ENCODE measurements around the gene PCDH9.
A peak's percentile ranks its signal among the peaks of the same experiment; 100 is the strongest.

DNA sequence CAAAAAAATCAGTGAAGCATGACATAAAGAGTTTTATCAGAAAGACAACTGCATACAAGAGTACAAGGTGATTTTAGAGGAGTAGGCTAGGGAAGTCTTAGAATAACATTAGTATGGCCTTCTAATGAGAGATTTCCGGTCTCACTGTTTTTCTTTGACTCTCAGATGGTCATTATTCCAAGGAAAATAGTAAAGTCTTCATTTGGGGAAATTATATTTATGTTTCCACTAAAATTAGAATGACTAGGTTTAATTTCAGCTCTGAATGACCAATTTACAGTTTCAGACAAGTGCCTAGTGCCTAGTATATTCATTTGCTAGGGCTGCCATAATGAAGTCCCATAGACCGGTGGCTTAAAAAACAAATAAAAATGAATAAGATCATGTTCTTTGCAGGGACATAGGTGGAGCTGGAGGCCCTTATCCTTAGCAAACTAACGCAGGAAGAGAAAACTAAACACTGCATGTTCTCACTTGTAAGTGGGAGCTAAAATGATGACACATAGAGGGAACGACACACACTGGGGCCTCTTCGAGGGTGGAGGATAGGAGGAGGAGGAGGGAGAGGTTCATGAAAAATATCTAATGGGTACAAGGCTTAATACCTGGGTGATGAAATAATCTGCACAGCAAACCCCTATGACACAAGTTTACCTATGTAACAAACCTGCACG lies 303.1 kb downstream of the PCDH9 start:
- TF ChIP-seq, protein P1, sequence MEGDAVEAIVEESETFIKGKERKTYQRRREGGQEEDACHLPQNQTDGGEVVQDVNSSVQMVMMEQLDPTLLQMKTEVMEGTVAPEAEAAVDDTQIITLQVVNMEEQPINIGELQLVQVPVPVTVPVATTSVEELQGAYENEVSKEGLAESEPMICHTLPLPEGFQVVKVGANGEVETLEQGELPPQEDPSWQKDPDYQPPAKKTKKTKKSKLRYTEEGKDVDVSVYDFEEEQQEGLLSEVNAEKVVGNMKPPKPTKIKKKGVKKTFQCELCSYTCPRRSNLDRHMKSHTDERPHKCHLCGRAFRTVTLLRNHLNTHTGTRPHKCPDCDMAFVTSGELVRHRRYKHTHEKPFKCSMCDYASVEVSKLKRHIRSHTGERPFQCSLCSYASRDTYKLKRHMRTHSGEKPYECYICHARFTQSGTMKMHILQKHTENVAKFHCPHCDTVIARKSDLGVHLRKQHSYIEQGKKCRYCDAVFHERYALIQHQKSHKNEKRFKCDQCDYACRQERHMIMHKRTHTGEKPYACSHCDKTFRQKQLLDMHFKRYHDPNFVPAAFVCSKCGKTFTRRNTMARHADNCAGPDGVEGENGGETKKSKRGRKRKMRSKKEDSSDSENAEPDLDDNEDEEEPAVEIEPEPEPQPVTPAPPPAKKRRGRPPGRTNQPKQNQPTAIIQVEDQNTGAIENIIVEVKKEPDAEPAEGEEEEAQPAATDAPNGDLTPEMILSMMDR (conservative IDR thresholded peaks at IDR 0.05 in 1 of 2, IDR thresholded peaks at IDR 0.05 in 1 of 2; ENCODE audit: extremely low read depth in 1 of 2, insufficient read depth in 1 of 2, low read depth in 1 of 2, low read length in 2 of 2) = peak in 1 of 2 donors; percentile 42
- no peak for TF ChIP-seq EZH2 (IDR thresholded peaks at IDR 0.05; ENCODE audit: borderline replicate concordance, low read length)

Measured in mammary epithelial cell (primary cell).